GM18873 (cell line): ENCODE measurements around the gene GPATCH2.
"Not testable (repeated sequence)": the region's sequence is repeated elsewhere in the genome, so short reads cannot be mapped to it uniquely, and the experiment has no call there.

ENCODE experiments used
- ATAC-seq: cut with Tn5 transposase; IDR thresholded peaks from one replicate; pipeline ENCODE4 v1.9.1; 2021; ENCODE audit warnings: mild to moderate bottlenecking, moderate library complexity, moderate number of reproducible peaks; ENCODE audit not compliant: unreplicated experiment, low FRiP score

Gene GPATCH2

GRCh38 chr1:217585577-217585976, 45.3 kb downstream of the GPATCH2 start:
- ATAC-seq: no peak

- ATAC-seq: not testable (repeated sequence)
These were observed 46.5 kb downstream of the GPATCH2 start for GRCh38 chr1:217584286-217584811.

GRCh38 chr1:217577336-217577735, 53.6 kb downstream of the GPATCH2 start:
- no peak for ATAC-seq

GRCh38 chr1:217574265-217574949, 56.5 kb downstream of the GPATCH2 start:
- no peak for ATAC-seq

GRCh38 chr1:217569021-217569420, 61.9 kb downstream of the GPATCH2 start:
- no peak for ATAC-seq

GRCh38 chr1:217568200-217568599, 62.7 kb downstream of the GPATCH2 start:
- ATAC-seq: no peak

- no peak for ATAC-seq
These were observed 66.1 kb downstream of the GPATCH2 start for GRCh38 chr1:217564833-217565232.

- ATAC-seq: no peak
These were observed 66.7 kb downstream of the GPATCH2 start for GRCh38 chr1:217564207-217564606.

- ATAC-seq: no peak
These were observed 67.7 kb downstream of the GPATCH2 start for GRCh38 chr1:217563179-217563578.

- ATAC-seq: no peak
These were observed 68.5 kb downstream of the GPATCH2 start for GRCh38 chr1:217562229-217562878.

GRCh38 chr1:217561446-217561845, 69.4 kb downstream of the GPATCH2 start:
- ATAC-seq: no peak

- ATAC-seq: no peak
These were observed 76.0 kb downstream of the GPATCH2 start for GRCh38 chr1:217554849-217555248.

GRCh38 chr1:217553949-217554509, 76.9 kb downstream of the GPATCH2 start:
- no peak for ATAC-seq

- ATAC-seq: no peak
These were observed 78.4 kb downstream of the GPATCH2 start for GRCh38 chr1:217552339-217552951.

- peak; percentile 87 for ATAC-seq
These were observed 88.1 kb downstream of the GPATCH2 start for GRCh38 chr1:217542837-217543236.

- ATAC-seq: no peak
These were observed 88.6 kb downstream of the GPATCH2 start for GRCh38 chr1:217542136-217542777.

GRCh38 chr1:217540321-217540720, 90.6 kb downstream of the GPATCH2 start:
- ATAC-seq: no peak

- no peak for ATAC-seq
These were observed 91.4 kb downstream of the GPATCH2 start for GRCh38 chr1:217539510-217539909.

GRCh38 chr1:217535601-217536377, 95.1 kb downstream of the GPATCH2 start:
- ATAC-seq: no peak

- ATAC-seq: no peak
These were observed 96.3 kb downstream of the GPATCH2 start for GRCh38 chr1:217534566-217534965.
